ENCODE results near the gene SHMT2. TPM values are rescaled to one million over a fixed set of nuclear protein-coding genes. Genes with fewer than 3 reads are reported as not detected.

The SHMT2 gene
- total and polyA plus RNA-seq, 2 of the 13 experiments (the other 11 are each of a cell fraction or from before 2014, with no cell fraction given) = 181 to 393 TPM

DNA sequence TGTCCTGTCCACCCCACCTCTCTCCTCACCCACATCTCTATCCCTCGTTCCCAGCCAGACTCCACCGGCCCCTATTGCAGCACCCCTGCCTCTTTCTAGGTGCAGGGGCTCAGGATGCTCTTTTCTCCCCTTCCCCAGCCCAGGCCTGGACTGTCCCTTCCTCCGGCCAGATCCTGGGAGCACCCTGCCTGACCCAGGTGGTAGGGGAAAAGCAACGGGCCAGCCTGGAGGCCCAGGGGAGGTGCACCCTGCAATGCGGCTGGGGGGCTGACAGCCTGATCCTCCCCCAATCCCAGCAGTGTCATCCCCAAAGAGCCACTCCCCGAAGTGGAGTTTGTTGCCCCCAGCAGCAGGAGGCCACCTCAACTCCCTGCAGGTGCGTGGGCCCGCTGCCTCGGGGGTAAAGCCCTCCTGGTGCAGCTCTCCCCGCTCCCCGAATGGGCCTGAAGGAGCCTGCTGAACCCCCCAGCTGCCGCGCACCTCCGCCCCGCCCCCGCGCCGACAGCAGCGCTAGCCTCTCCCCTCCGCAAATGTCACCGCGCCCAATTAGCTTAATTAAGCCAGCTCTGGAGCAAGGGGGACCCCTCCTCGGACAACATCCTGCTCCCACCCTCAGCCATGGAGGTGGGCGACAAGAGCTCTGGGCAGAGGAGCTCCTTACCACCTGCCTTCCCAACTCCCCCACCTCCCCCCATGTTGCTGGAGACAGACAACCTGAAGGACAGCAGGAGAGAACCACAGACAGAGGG, 8.2 kb upstream of the SHMT2 start:
- Histone ChIP-seq H3K9ac (ENCODE audit: insufficient read depth, low read depth, low read length) (no peak overlapping the region), H3K36me3 (replicated peaks in 1 of 2; ENCODE audit: control insufficient read depth in 1 of 2, insufficient read depth in 2 of 2, low read length in 2 of 2) (no peaks in the 10 kb centered on the region), H2AFZ (ENCODE audit: low read length) (no peak overlapping the region), H3K27ac (ENCODE audit: extremely low read length, insufficient read depth, low read length) (no peak overlapping the region), H3K4me1 (ENCODE audit: insufficient read depth, low read length) (peaks cover 53% of the 10 kb centered on the region), H3K4me2 (ENCODE audit: low read depth, low read length) (no peak overlapping the region), H3K4me3 (replicated peaks in 1 of 3; ENCODE audit: insufficient read depth in 1 of 3, low read depth in 2 of 3, low read length in 3 of 3) (no peak overlapping the region), H4K20me1 (ENCODE audit: insufficient read depth, low read length) (no peaks in the 10 kb centered on the region), H3K79me2 (ENCODE audit: insufficient read depth, low read length) (no peaks in the 10 kb centered on the region), H3K27me3 (ENCODE audit: control insufficient read depth in 1 of 2, insufficient read depth in 2 of 2, low read length in 2 of 2) (peaks cover 20 to 83% of the 10 kb centered on the region in 2 experiments; a peak in 4 of 5 replicates), H3K9me3 (ENCODE audit: low read length) (no peaks in the 10 kb centered on the region)
- ChIA-PET CTCF (ENCODE audit: low intra/inter-chr PET ratio, low total read pairs) (no interaction called here), POLR2A (interaction anchor here (1.6 kb wide), 1 partner anchor 9 kb away, joined by 6 read pairs; the partner anchor contains the start of gene SHMT2)
- DNase-seq (ENCODE audit: low spot score) = no peak
- no TSS peak for BruUV-seq (replicated peaks)
- 23% methylated on average over 10 of the region's 24 CpGs for WGBS (ENCODE audit: low lambda C conversion rate)
- in situ Hi-C loops (cut with HindIII; ENCODE audit: extremely low pct_ligation_motif_present, low pct_unique_long_range_greater_than_20kb) = no loop called here
- no peak for ATAC-seq
- intact Hi-C loops (cut with micrococcal nuclease; ENCODE audit: unreplicated experiment) = no loop called here
- TF ChIP-seq HHEX (CRISPR knock-in tag; IDR thresholded peaks at IDR 0.05) (no peak), PCBP2 (optimal IDR thresholded peaks at IDR 0.05; ENCODE audit: low read depth, low read length, poor library complexity, severe bottlenecking) (no peak), POLR2AphosphoS5 (IDR thresholded peaks at IDR 0.05; ENCODE audit: low read depth, low read length) (no peak), ZNF569 (CRISPR knock-in tag; IDR thresholded peaks at IDR 0.05; ENCODE audit: borderline replicate concordance) (no peak), U2AF2 (IDR thresholded peaks at IDR 0.05; ENCODE audit: low read depth, low read length) (no peak), JARID2 (CRISPR knock-in tag; IDR thresholded peaks at IDR 0.05; ENCODE audit: insufficient replicate concordance) (no peak), ZNF615 (CRISPR knock-in tag; IDR thresholded peaks at IDR 0.05; ENCODE audit: borderline replicate concordance) (no peak), RAD51 (IDR thresholded peaks at IDR 0.05; ENCODE audit: borderline replicate concordance) (no peak), MTF2 (CRISPR knock-in tag; IDR thresholded peaks at IDR 0.05; ENCODE audit: borderline replicate concordance) (no peak), KMT2B (CRISPR knock-in tag; IDR thresholded peaks at IDR 0.05) (no peak), MTF1 (CRISPR knock-in tag; IDR thresholded peaks at IDR 0.05) (no peak), ZNF256 (CRISPR knock-in tag; conservative IDR thresholded peaks at IDR 0.05) (no peak), CBX1 (IDR thresholded peaks at IDR 0.05; ENCODE audit: low read depth) (no peak)
- TF ChIP-seq, protein P1, sequence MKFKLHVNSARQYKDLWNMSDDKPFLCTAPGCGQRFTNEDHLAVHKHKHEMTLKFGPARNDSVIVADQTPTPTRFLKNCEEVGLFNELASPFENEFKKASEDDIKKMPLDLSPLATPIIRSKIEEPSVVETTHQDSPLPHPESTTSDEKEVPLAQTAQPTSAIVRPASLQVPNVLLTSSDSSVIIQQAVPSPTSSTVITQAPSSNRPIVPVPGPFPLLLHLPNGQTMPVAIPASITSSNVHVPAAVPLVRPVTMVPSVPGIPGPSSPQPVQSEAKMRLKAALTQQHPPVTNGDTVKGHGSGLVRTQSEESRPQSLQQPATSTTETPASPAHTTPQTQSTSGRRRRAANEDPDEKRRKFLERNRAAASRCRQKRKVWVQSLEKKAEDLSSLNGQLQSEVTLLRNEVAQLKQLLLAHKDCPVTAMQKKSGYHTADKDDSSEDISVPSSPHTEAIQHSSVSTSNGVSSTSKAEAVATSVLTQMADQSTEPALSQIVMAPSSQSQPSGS (CRISPR knock-in tag; IDR thresholded peaks at IDR 0.05) = no peak
- TF ChIP-seq, protein P2, sequence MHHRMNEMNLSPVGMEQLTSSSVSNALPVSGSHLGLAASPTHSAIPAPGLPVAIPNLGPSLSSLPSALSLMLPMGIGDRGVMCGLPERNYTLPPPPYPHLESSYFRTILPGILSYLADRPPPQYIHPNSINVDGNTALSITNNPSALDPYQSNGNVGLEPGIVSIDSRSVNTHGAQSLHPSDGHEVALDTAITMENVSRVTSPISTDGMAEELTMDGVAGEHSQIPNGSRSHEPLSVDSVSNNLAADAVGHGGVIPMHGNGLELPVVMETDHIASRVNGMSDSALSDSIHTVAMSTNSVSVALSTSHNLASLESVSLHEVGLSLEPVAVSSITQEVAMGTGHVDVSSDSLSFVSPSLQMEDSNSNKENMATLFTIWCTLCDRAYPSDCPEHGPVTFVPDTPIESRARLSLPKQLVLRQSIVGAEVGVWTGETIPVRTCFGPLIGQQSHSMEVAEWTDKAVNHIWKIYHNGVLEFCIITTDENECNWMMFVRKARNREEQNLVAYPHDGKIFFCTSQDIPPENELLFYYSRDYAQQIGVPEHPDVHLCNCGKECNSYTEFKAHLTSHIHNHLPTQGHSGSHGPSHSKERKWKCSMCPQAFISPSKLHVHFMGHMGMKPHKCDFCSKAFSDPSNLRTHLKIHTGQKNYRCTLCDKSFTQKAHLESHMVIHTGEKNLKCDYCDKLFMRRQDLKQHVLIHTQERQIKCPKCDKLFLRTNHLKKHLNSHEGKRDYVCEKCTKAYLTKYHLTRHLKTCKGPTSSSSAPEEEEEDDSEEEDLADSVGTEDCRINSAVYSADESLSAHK (CRISPR knock-in tag; IDR thresholded peaks at IDR 0.05; ENCODE audit: borderline replicate concordance) = no peak
- TF ChIP-seq, protein P3, sequence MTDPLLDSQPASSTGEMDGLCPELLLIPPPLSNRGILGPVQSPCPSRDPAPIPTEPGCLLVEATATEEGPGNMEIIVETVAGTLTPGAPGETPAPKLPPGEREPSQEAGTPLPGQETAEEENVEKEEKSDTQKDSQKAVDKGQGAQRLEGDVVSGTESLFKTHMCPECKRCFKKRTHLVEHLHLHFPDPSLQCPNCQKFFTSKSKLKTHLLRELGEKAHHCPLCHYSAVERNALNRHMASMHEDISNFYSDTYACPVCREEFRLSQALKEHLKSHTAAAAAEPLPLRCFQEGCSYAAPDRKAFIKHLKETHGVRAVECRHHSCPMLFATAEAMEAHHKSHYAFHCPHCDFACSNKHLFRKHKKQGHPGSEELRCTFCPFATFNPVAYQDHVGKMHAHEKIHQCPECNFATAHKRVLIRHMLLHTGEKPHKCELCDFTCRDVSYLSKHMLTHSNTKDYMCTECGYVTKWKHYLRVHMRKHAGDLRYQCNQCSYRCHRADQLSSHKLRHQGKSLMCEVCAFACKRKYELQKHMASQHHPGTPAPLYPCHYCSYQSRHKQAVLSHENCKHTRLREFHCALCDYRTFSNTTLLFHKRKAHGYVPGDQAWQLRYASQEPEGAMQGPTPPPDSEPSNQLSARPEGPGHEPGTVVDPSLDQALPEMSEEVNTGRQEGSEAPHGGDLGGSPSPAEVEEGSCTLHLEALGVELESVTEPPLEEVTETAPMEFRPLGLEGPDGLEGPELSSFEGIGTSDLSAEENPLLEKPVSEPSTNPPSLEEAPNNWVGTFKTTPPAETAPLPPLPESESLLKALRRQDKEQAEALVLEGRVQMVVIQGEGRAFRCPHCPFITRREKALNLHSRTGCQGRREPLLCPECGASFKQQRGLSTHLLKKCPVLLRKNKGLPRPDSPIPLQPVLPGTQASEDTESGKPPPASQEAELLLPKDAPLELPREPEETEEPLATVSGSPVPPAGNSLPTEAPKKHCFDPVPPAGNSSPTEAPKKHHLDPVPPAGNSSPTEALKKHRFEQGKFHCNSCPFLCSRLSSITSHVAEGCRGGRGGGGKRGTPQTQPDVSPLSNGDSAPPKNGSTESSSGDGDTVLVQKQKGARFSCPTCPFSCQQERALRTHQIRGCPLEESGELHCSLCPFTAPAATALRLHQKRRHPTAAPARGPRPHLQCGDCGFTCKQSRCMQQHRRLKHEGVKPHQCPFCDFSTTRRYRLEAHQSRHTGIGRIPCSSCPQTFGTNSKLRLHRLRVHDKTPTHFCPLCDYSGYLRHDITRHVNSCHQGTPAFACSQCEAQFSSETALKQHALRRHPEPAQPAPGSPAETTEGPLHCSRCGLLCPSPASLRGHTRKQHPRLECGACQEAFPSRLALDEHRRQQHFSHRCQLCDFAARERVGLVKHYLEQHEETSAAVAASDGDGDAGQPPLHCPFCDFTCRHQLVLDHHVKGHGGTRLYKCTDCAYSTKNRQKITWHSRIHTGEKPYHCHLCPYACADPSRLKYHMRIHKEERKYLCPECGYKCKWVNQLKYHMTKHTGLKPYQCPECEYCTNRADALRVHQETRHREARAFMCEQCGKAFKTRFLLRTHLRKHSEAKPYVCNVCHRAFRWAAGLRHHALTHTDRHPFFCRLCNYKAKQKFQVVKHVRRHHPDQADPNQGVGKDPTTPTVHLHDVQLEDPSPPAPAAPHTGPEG (CRISPR knock-in tag; IDR thresholded peaks at IDR 0.05) = no peak
- no peak for FAIRE-seq

All from HepG2 (cell line).